ENCODE measurements around the gene HOXA5.

Gene HOXA5

DNA sequence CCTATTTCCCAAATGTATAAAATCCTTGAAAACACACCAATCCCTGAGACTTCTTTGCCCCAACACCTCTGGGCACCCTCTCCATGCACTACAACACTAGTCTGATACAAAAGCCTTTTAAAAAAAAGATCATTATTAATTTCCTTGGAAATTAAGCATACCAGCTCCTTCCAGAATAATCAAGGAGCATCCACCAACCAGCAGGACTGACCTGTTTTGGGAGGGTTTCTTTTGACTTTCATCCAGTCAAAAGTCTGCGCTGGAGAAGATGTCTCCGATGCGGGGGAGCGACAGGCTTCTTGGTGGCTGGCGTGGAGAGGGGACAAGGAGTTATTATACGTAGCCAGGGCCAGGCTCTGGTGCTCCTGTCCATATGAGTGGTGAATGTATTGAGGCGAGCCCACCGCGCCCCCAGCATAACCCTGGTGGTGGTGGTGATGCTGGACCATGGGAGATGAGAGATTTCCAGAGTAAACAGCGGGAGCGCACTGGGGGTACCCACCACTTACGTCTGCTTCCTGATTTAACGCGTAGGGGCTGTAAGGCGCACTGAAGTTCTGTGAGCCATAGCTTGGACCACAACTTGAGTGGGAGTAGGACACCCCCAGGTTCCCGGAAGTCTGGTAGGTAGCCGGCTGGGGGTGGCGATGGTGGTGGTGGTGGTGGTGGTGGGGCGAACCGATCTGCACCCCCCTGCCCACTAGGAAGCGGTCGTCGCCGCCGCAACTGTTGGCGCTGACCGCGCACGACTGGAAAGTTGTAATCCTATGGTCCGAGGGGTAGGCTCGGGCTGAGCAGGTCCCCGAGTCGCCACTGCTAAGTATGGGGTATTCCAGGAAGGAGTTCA is 48.2 kb downstream of the HOXA5 start:
- no peak for DNase-seq (ENCODE audit: low spot score)

DNA sequence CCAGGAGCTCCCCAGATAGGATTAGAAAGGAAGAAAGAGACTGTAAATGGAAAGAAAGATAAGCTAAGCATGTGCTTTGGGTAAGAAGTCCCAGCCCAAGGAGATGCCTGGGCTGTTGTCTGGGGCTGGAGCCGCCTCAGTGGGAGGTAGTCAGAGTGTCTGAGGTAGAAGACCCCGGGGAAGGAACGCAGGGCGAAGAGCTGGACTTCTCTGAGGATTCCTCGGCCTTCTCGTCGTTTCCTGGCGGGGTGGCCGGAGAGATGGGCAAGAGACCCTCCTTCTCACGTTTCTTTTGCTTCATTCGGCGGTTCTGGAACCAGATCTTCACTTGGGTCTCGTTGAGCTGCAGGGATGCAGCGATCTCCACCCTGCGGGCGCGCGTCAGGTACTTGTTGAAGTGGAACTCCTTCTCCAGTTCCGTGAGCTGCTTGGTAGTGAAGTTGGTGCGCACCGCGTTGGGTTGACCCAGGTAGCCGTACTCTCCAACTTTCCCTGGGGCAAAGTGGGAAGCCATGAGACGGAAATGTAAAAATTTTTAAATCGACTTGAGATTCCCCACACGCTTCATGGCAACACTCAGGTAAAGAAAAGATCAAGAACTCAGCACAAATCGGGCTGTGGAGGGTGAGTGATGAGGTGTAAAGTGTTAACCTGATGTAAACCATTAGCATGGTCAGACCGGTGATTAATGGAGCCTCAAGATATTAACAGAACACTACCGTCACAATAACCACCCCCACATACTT is 49.0 kb downstream of the HOXA5 start:
- no peak for DNase-seq (ENCODE audit: low spot score)

DNA sequence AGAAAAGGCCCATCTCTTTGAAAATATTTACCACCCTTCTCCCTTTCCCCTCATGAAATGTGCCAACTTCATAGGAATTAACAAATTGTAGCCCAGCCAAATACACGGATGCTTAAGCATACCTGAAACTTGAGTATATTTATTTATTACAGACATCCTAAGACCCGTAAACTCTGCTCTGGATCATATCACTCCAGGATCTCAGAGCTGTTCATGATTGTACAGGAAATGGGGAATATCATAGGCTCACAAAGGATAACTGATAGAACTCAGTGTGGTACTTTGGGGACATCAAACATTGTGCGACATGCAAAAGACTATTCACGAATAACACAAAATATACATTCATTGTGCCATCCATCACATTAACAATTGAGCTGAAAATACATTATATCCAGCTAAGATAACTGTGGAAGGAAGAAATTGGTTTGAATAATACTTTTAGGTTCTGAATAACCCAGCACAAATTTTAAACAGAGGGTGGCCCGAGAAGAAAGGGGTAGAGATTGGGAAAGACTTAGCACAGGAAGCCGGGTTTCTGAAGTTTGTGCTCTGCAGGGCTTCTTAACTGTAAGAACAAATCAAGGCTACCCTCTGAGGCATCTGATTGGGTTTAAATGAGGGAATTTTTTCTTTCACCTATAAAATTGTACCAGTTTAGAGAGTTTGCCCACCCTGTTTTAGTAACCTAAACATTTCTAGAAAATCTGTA is 50.1 kb downstream of the HOXA5 start:
- no peak for DNase-seq (ENCODE audit: low spot score)

GRCh38 chr7:27092819-27093110 is 50.7 kb downstream of the HOXA5 start:
- no peak for DNase-seq (ENCODE audit: low spot score)

DNA sequence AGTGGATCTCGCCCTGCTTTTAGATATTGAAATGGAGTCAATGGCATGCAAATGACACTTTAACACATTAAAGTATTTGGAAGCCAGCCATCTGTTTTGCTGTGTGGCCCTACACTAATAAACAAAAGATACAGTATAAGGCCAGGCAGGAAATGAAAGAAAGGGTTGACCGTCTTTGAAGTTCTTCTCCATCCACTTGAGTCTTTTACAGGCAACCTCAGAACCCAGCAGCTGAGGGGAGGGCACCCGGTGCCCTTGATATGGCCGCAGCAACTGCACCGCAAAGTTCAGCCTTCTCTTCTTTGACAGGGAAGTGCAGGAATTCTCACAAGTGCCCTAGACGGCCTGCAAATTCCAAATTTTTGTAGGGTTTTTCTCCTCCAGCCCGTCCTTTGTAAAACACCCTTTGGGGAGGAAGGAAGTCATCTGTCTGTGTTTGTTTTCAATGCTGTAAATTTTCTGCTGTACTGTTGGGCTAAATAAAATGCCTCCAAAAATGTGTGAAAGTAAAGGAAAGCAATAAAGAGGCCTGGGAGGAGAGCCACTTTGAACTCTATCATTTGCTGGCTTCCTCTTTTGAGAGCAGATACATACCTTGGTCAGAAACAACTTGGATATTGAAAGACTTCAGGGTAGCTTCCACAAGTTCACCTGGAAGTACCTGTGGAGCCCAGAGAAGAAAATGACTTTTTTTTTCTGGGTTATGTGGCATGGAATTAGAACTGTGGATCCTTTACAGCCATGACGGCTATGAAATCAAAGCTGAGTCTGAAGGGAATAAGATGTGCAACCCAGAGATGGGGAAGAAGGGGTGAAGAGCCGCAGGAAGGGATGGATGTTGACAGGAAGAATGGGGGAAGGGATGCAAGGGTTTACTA is 51.3 kb downstream of the HOXA5 start:
- DNase-seq (ENCODE audit: low spot score): no peak

- DNase-seq (ENCODE audit: low spot score): no peak
Measured at GRCh38 chr7:27091105-27091504, 52.4 kb downstream of the HOXA5 start.

Measured in kidney capillary endothelial cell (primary cell).